Neural crest cell (in vitro differentiated cells): Measurements from ENCODE around the gene EPHB6. TPM values are rescaled to one million over a fixed set of nuclear protein-coding genes. Genes with fewer than 3 reads are reported as not detected.

Experiments
- DNase-seq: peaks from one replicate; pipeline ENCODE4 v3.0.0; 2021; ENCODE audit warnings: low read depth, mixed read lengths, low spot score
- H3K27ac Mint-ChIP-seq: one replicate; pipeline ENCODE4 v1.8.0; 2021; ENCODE audit warnings: mild to moderate bottlenecking, mixed read lengths; ENCODE audit not compliant: unreplicated experiment
- H3K27me3 Mint-ChIP-seq: 2 replicates; pipeline ENCODE4 v1.8.0; 2021; ENCODE audit warnings: low read depth, mild to moderate bottlenecking, mixed read lengths
- H3K36me3 Mint-ChIP-seq: 2 replicates; pipeline ENCODE4 v1.8.0; 2021; ENCODE audit warnings: low read depth, mild to moderate bottlenecking, mixed read lengths
- H3K4me1 Mint-ChIP-seq: 2 replicates; pipeline ENCODE4 v1.8.0; 2021; ENCODE audit warnings: mixed read lengths
- H3K4me3 Mint-ChIP-seq: one replicate; pipeline ENCODE4 v1.8.0; 2021; ENCODE audit warnings: mild to moderate bottlenecking, mixed read lengths
- H3K9me3 Mint-ChIP-seq: 2 replicates; pipeline ENCODE4 v1.8.0; 2021; ENCODE audit warnings: mixed read lengths
- CTCF ChIP-seq: fragments of 200-600 bp; sonication (generic); conservative IDR thresholded peaks from 2 replicates; pipeline ENCODE4 v1.5.0; 2021; ENCODE audit warnings: antibody characterized with exemption, mild to moderate bottlenecking
- total RNA-seq: library from RNA; stranded (reverse); gene quantifications from 2 replicates; pipeline ENCODE4 v1.2.1, GENCODE V29; 2021

Gene EPHB6
- total RNA-seq, 1 donor from 2014 or later: 12.3 TPM

GRCh38 chr7:142817506-142817905, 37.4 kb upstream of the EPHB6 start:
- Mint-ChIP-seq H3K27me3 (peaks cover 85% of the 10 kb centered on the region), H3K9me3 (no peaks in the 10 kb centered on the region), H3K27ac (no peak overlapping the region), H3K4me1 (no peaks in the 10 kb centered on the region), H3K36me3 (peaks cover 2% of the 10 kb centered on the region), H3K4me3 (no peak overlapping the region)
- DNase-seq: no peak
- TF ChIP-seq CTCF: no peak

GRCh38 chr7:142819530-142819929, 35.3 kb upstream of the EPHB6 start:
- Mint-ChIP-seq H3K27me3 (peaks cover 71% of the 10 kb centered on the region), H3K27ac (no peak overlapping the region), H3K36me3 (peaks cover 2% of the 10 kb centered on the region), H3K4me3 (no peak overlapping the region), H3K9me3 (peaks cover 3% of the 10 kb centered on the region), H3K4me1 (no peaks in the 10 kb centered on the region)
- DNase-seq: no peak
- no peak for TF ChIP-seq CTCF

- DNase-seq: no peak
- no peak for TF ChIP-seq CTCF
- Mint-ChIP-seq H3K27ac (no peak overlapping the region), H3K36me3 (peaks cover 5% of the 10 kb centered on the region), H3K4me1 (no peaks in the 10 kb centered on the region), H3K27me3 (peaks cover 42% of the 10 kb centered on the region), H3K4me3 (no peak overlapping the region), H3K9me3 (peaks cover 6% of the 10 kb centered on the region)
Observed at GRCh38 chr7:142822714-142823113, 32.2 kb upstream of the EPHB6 start.

GRCh38 chr7:142827951-142828500, 26.9 kb upstream of the EPHB6 start:
- peaks cover 3% of the 10 kb centered on the region for H3K36me3 Mint-ChIP-seq
- peaks cover 6% of the 10 kb centered on the region for H3K9me3 Mint-ChIP-seq
- no peak overlapping the region for H3K27ac Mint-ChIP-seq
- H3K4me1 Mint-ChIP-seq: no peaks in the 10 kb centered on the region
- DNase-seq: no peak
- peaks cover 8% of the 10 kb centered on the region for H3K27me3 Mint-ChIP-seq
- TF ChIP-seq CTCF: no peak
- no peak overlapping the region for H3K4me3 Mint-ChIP-seq

- Mint-ChIP-seq H3K27me3 (peaks cover 3% of the 10 kb centered on the region), H3K4me3 (no peak overlapping the region), H3K36me3 (no peaks in the 10 kb centered on the region), H3K9me3 (no peaks in the 10 kb centered on the region), H3K27ac (no peak overlapping the region), H3K4me1 (peaks cover 4% of the 10 kb centered on the region)
- TF ChIP-seq CTCF: no peak
- DNase-seq: no peak
Observed at GRCh38 chr7:142832417-142832816, 22.5 kb upstream of the EPHB6 start.
